ENCODE data around the gene IL17RE.

Gene IL17RE

GRCh38 chr3:9928158-9928557, 25.5 kb downstream of the IL17RE start:
- no peak for DNase-seq (ENCODE audit: low read depth, low spot score)
- ChIA-PET POLR2A (no interaction called here), CTCF (no interaction called here)
- H3K4me3 ChIP-seq (ENCODE audit: low read depth, low read length), result no peak overlapping the region
- TF ChIP-seq CTCF (IDR thresholded peaks at IDR 0.05; ENCODE audit: insufficient read depth, low read length, missing control alignments), result no peak

GRCh38 chr3:9930804-9931418, 28.3 kb downstream of the IL17RE start:
- POLR2A ChIA-PET, result no interaction called here
- CTCF ChIA-PET, result interaction anchor here (0.6 to 7.4 kb wide), 24 partner anchors 9 to 427 kb away, joined by 3 to 84 read pairs (median 5); partner anchors contain the start of genes PRRT3 and RPUSD3
- no peak for TF ChIP-seq CTCF (IDR thresholded peaks at IDR 0.05; ENCODE audit: insufficient read depth, low read length, missing control alignments)
- DNase-seq (ENCODE audit: low read depth, low spot score), result no peak
- no peak overlapping the region for H3K4me3 ChIP-seq (ENCODE audit: low read depth, low read length)

GRCh38 chr3:9932535-9932842, 29.8 kb downstream of the IL17RE start:
- no peak for TF ChIP-seq CTCF (IDR thresholded peaks at IDR 0.05; ENCODE audit: insufficient read depth, low read length, missing control alignments)
- no peak for DNase-seq (ENCODE audit: low read depth, low spot score)
- ChIA-PET CTCF (interaction anchor here (0.7 to 7.4 kb wide), 31 partner anchors 10 to 806 kb away, joined by 3 to 84 read pairs (median 6); partner anchors contain the start of genes FANCD2, IL17RE, PRRT3 and RPUSD3), POLR2A (interaction anchor here (0.7 to 3.0 kb wide), 8 partner anchors 9 to 139 kb away, joined by 3 to 22 read pairs (median 4); partner anchors contain the start of genes ARPC4, IL17RC, RPUSD3 and TADA3)
- H3K4me3 ChIP-seq (ENCODE audit: low read depth, low read length), result peak overlapping the region; percentile 77

- DNase-seq (ENCODE audit: low read depth, low spot score), result no peak
These were observed 30.4 kb downstream of the IL17RE start for GRCh38 chr3:9932843-9933560.

DNA sequence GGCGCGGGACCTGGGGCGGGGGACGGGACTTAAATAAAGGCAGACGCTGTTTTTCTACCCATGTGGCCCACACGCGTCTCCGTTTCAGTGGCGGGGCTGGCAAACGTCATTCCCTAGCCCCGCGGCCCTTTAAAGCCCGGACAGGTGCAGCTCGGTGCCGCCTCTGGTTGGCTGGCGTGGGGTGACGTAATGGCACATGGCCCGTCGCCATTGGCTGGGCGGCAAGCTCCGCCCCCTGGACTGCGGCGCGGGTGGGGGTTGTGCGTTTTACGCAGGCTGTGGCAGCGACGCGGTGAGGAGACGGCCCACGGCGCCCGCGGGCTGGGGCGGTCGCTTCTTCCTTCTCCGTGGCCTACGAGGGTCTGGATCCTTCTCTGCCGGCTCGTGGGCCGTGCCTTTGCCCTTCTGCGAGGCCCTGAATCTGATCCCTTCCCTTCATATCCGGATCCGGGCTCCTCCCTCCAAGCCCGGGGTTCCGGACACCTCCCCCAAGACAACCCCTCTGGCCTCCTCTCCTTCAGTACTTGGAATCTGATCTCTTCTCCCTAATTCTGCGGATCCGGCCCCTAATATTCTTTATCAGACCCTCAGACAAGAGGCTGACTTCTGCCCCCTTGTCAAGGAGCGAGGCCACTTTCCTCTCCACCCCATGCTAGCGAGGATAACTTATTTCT, 31.1 kb downstream of the IL17RE start, which contains the start of gene CRELD1:
Gene CRELD1 (plus strand): TSS at position 274 of the 674 bp plus-strand sequence. CDS start 605 bp downstream, outside the sequence.
- POLR2A ChIA-PET, result interaction anchor here (0.6 to 3.0 kb wide), 6 partner anchors 13 to 141 kb away, joined by 3 to 22 read pairs (median 5); partner anchors contain the start of genes ARPC4, IL17RC, RPUSD3 and TADA3

More at GRCh38 chr3:9932843-9933560, 30.4 kb downstream of the IL17RE start:
- ChIA-PET POLR2A (interaction anchor here (0.7 to 3.0 kb wide), 9 partner anchors 10 to 140 kb away, joined by 3 to 22 read pairs (median 4); partner anchors contain the start of genes ARPC4, IL17RC, RPUSD3 and TADA3), CTCF (interaction anchor here (0.6 to 7.4 kb wide), 34 partner anchors 10 to 805 kb away, joined by 3 to 84 read pairs (median 6); partner anchors contain the start of genes FANCD2, IL17RE, PRRT3 and RPUSD3)
- peak; percentile 89 for TF ChIP-seq CTCF (IDR thresholded peaks at IDR 0.05; ENCODE audit: insufficient read depth, low read length, missing control alignments)
- peak overlapping the region; percentile 77 for H3K4me3 ChIP-seq (ENCODE audit: low read depth, low read length)

More for the DNA sequence above, 31.1 kb downstream of the IL17RE start, which contains the start of gene CRELD1:
- DNase-seq (ENCODE audit: low read depth, low spot score), result peak; percentile 47
- H3K4me3 ChIP-seq (ENCODE audit: low read depth, low read length), result peak within 1 kb of the TSS; percentile 77
- no peak for TF ChIP-seq CTCF (IDR thresholded peaks at IDR 0.05; ENCODE audit: insufficient read depth, low read length, missing control alignments)
- CTCF ChIA-PET, result interaction anchor here (0.6 to 7.4 kb wide), 19 partner anchors 9 to 329 kb away, joined by 3 to 84 read pairs (median 6); partner anchors contain the start of genes IL17RE and RPUSD3

All from AG04449 (cell line).